Gastroesophageal sphincter (tissue), 4 donors: ENCODE results near the gene CAPN10. TPM values are rescaled to one million over a fixed set of nuclear protein-coding genes. Genes with fewer than 3 reads are reported as not detected.

Source experiments
- ATAC-seq: fragments of 150-250 bp; one replicate; pipeline ENCODE4 v1.9.1; 2016; ENCODE audit warnings: mild to moderate bottlenecking, moderate library complexity
- H3K27ac ChIP-seq, 4 donors: fragments of 200-600 bp; sonication (generic) in 3 of 4; 1 replicate in 3 of 4; 2 replicates in 1 of 4; pipeline ENCODE4 v1.5.1; 2016 to 2019
- H3K27me3 ChIP-seq: fragments of 200-600 bp; sonication (generic); one replicate; pipeline ENCODE4 v1.5.1; 2019
- H3K36me3 ChIP-seq, 2 donors: fragments of 200-600 bp; sonication (generic); one replicate each; pipeline ENCODE4 v1.5.1; 2019; ENCODE audit warnings: control low read depth in 1 of 2
- H3K4me1 ChIP-seq, 3 donors: fragments of 200-600 bp; sonication (generic); 1 replicate in 2 of 3; 2 replicates in 1 of 3; pipeline ENCODE4 v1.5.1; 2016 to 2019; ENCODE audit warnings: control low read depth in 2 of 3
- H3K4me3 ChIP-seq, 2 donors: fragments of 200-600 bp; sonication (generic); one replicate each; pipeline ENCODE4 v1.5.1; 2019; ENCODE audit warnings: mild to moderate bottlenecking in 1 of 2, moderate library complexity in 1 of 2
- H3K9me3 ChIP-seq, 3 donors: fragments of 200-600 bp; sonication (generic); one replicate each; pipeline ENCODE4 v1.5.1; 2017 to 2019; ENCODE audit warnings: control low read depth in 2 of 3
- CTCF ChIP-seq, 4 experiments: fragments of 200-600 bp in 2 of 4; fragments of 450-650 bp in 2 of 4; sonication (generic) in 1 of 4; IDR thresholded peaks; one replicate each; pipeline ENCODE4 v1.5.1; 2017 to 2019; ENCODE audit warnings: antibody characterized with exemption in 4 of 4, mild to moderate bottlenecking in 2 of 4, moderate library complexity in 2 of 4
- EP300 ChIP-seq: sonication (generic); formaldehyde crosslinking; IDR thresholded peaks from one replicate; pipeline ENCODE4 v1.6.1; 2017; ENCODE audit warnings: antibody characterized with exemption, mild to moderate bottlenecking
- POLR2A ChIP-seq, 2 donors: fragments of 450-650 bp; IDR thresholded peaks; one replicate each; pipeline ENCODE4 v1.6.1; 2017; ENCODE audit warnings: antibody characterized with exemption in 2 of 2, mild to moderate bottlenecking in 2 of 2, moderate library complexity in 1 of 2
- POLR2AphosphoS5 ChIP-seq: sonication (generic); formaldehyde crosslinking; IDR thresholded peaks from one replicate; pipeline ENCODE4 v1.6.1; 2017; ENCODE audit warnings: antibody characterized with exemption
- WGBS, 2 donors: methylation state at CpG; one replicate each; pipeline ENCODE4 v1.1.5; 2018; ENCODE audit warnings: low coverage in 1 of 2; 5-methylcytosine and 5-hydroxymethylcytosine counted together
- total RNA-seq, 4 donors: library from RNA; depleted of rRNA; stranded (reverse); fragments of >200 nt; gene quantifications; one replicate each; pipeline ENCODE4 v1.1.0, GENCODE V29; 2016

The CAPN10 gene
- total RNA-seq, 4 donors from 2014 or later = 19.2 to 34.7 (median 23.2) TPM

- WGBS, 2 donors = 26 to 70% methylated on average over 6 to 7 of the region's 24 CpGs
- H3K4me1 ChIP-seq = peaks cover 0 to 6% (median 0%) of the 10 kb centered on the region in 3 donors
- no peaks in the 10 kb centered on the region for H3K9me3 ChIP-seq
- no peak overlapping the region for H3K27ac ChIP-seq
- H3K27me3 ChIP-seq = peaks cover 8% of the 10 kb centered on the region
- no peaks in the 10 kb centered on the region for H3K36me3 ChIP-seq
- no peak for ATAC-seq
- H3K4me3 ChIP-seq = no peak overlapping the region
- TF ChIP-seq EP300 (no peak), POLR2A (IDR thresholded peaks at IDR 0.05) (no peak), CTCF (IDR thresholded peaks at IDR 0.05) (no peak), POLR2AphosphoS5 (no peak)
These were observed 37.7 kb downstream of the CAPN10 start for GRCh38 chr2:240624011-240624949.

GRCh38 chr2:240624950-240625621 is 38.6 kb downstream of the CAPN10 start, which contains the start of gene GPR35:
GPR35 (plus strand) TSS chr2:240625480; CDS start chr2:240629953, 4,473 bp downstream.
- peaks cover 0 to under 1% of the 10 kb centered on the region in 2 donors for H3K36me3 ChIP-seq
- WGBS, 2 donors = 40% methylated on average over 1 of the region's 23 CpGs; no CpG with 5 or more reads in 1 of the 2 donors
- no peak within 1 kb of the TSS for H3K27ac ChIP-seq
- H3K4me3 ChIP-seq = no peak within 1 kb of the TSS
- ATAC-seq = peak; percentile 25
- H3K27me3 ChIP-seq = peaks cover 8% of the 10 kb centered on the region
- H3K9me3 ChIP-seq = no peaks in the 10 kb centered on the region
- peaks cover 0 to 6% (median 0%) of the 10 kb centered on the region in 3 donors for H3K4me1 ChIP-seq
- no peak for TF ChIP-seq POLR2AphosphoS5

- peaks cover 0 to 6% (median 0%) of the 10 kb centered on the region in 3 donors for H3K4me1 ChIP-seq
- ATAC-seq = no peak
- peaks cover 0 to 5% of the 10 kb centered on the region in 2 donors for H3K36me3 ChIP-seq
- peaks cover 8% of the 10 kb centered on the region for H3K27me3 ChIP-seq
- H3K4me3 ChIP-seq = no peak overlapping the region
- H3K9me3 ChIP-seq = no peaks in the 10 kb centered on the region
- TF ChIP-seq EP300 (no peak), POLR2AphosphoS5 (no peak), CTCF (IDR thresholded peaks at IDR 0.05) (no peak), POLR2A (IDR thresholded peaks at IDR 0.05) (no peak)
- WGBS, 2 donors = no CpG with 5 or more reads among the region's 21 CpGs
- no peak overlapping the region for H3K27ac ChIP-seq
These were observed 40.2 kb downstream of the CAPN10 start for GRCh38 chr2:240626531-240627300.

GRCh38 chr2:240627736-240628506 is 41.4 kb downstream of the CAPN10 start:
- Histone ChIP-seq H3K9me3 (no peaks in the 10 kb centered on the region), H3K36me3 (peaks cover 0 to 5% of the 10 kb centered on the region in 2 donors), H3K27ac (no peak overlapping the region), H3K4me3 (no peak overlapping the region), H3K27me3 (peaks cover 12% of the 10 kb centered on the region), H3K4me1 (peaks cover 0 to 6% (median 0%) of the 10 kb centered on the region in 3 donors)
- no peak for TF ChIP-seq CTCF (IDR thresholded peaks at IDR 0.05)
- no peak for TF ChIP-seq POLR2AphosphoS5
- no peak for TF ChIP-seq EP300
- TF ChIP-seq POLR2A (IDR thresholded peaks at IDR 0.05) = no peak
- no peak for ATAC-seq
- no CpG with 5 or more reads among the region's 17 CpGs for WGBS, 2 donors
